SK-N-SH (cell line): ENCODE results near the gene ETV3L. TPM values are rescaled to one million over a fixed set of nuclear protein-coding genes. Genes with fewer than 3 reads are reported as not detected.
"Not testable (repeated sequence)": the region's sequence is repeated elsewhere in the genome, so short reads cannot be mapped to it uniquely, and the experiment has no call there.

ENCODE experiments used
- CTCF ChIA-PET: fragments of 300-600, 350-600 bp; formaldehyde crosslinking; extraction: SDS; loops from one replicate; lab custom pipeline; 2021; lab: Yijun Ruan, JAX
- POLR2A ChIA-PET: fragments of 350-600 bp; sonication (Branson Sonifier 250); formaldehyde crosslinking; extraction: SDS; loops from one replicate; lab custom pipeline; 2020; ENCODE audit warnings: antibody characterized with exemption, inconsistent platforms; lab: Yijun Ruan, JAX
- DNase-seq: peaks from one replicate; pipeline ENCODE4 v3.0.0; 2012
- H2AFZ ChIP-seq: fragments of 200-600 bp; sonication (generic); 2 replicates; pipeline ENCODE4 v1.8.1; 2016; ENCODE audit warnings: antibody characterized with exemption, mild to moderate bottlenecking, low read depth
- H3F3A ChIP-seq: fragments of 200-600 bp; sonication (generic); replicated peaks from 2 replicates; pipeline ENCODE3; 2016; ENCODE audit warnings: antibody characterized with exemption, mild to moderate bottlenecking; ENCODE audit not compliant: insufficient read depth
- H3K27ac ChIP-seq, 2 experiments: fragments of 200-500 bp in 1 of 2; fragments of 200-600 bp in 1 of 2; sonication (Bioruptor generic) in 1 of 2; sonication (generic), shearing (Covaris generic) in 1 of 2; 2 replicates each; pipeline versions ENCODE4 v1.5.1 to v1.6.1; 2014 to 2016; ENCODE audit warnings: low read depth in 2 of 2, inconsistent platforms in 1 of 2, low read length in 1 of 2, mild to moderate bottlenecking in 1 of 2, mixed read lengths in 1 of 2
- H3K27me3 ChIP-seq: fragments of 200-600 bp; sonication (generic), shearing (Covaris generic); 2 replicates; pipeline ENCODE4 v1.6.1; 2016; ENCODE audit warnings: mixed run types; ENCODE audit not compliant: insufficient read depth
- H3K36me3 ChIP-seq, 2 experiments: fragments of 200-500 bp in 1 of 2; fragments of 200-600 bp in 1 of 2; sonication (Bioruptor generic) in 1 of 2; sonication (generic) in 1 of 2; replicated peaks in 1 of 2; 2 replicates each; pipeline versions ENCODE3 to v1.5.1; 2014 to 2016; ENCODE audit warnings: low read length in 1 of 2, mild to moderate bottlenecking in 1 of 2; ENCODE audit not compliant: insufficient read depth in 2 of 2, control insufficient read depth in 1 of 2
- H3K4me1 ChIP-seq, 2 experiments: fragments of 200-500 bp in 1 of 2; fragments of 200-600 bp in 1 of 2; sonication (Bioruptor generic) in 1 of 2; sonication (generic), shearing (Covaris generic) in 1 of 2; 2 replicates each; pipeline versions ENCODE4 v1.5.1 to v1.6.1; 2014 to 2016; ENCODE audit warnings: low read depth in 1 of 2, low read length in 1 of 2, mixed run types in 1 of 2; ENCODE audit not compliant: insufficient read depth in 2 of 2, control insufficient read depth in 1 of 2
- H3K4me2 ChIP-seq: fragments of 200-600 bp; sonication (generic), shearing (Covaris generic); 2 replicates; pipeline ENCODE4 v1.6.1; 2017; ENCODE audit warnings: mixed run types
- H3K4me3 ChIP-seq, 2 experiments: fragments of 200-500 bp in 1 of 2; fragments of 200-600 bp in 1 of 2; sonication (Bioruptor generic) in 1 of 2; sonication (generic), shearing (Covaris generic) in 1 of 2; 2 replicates each; pipeline versions ENCODE4 v1.5.1 to v1.8.1; 2014 to 2016; ENCODE audit warnings: low read depth in 2 of 2, inconsistent platforms in 1 of 2, low read length in 1 of 2, mild to moderate bottlenecking in 1 of 2, mixed read lengths in 1 of 2, moderate library complexity in 1 of 2
- H3K79me2 ChIP-seq: fragments of 200-600 bp; sonication (generic); 2 replicates; pipeline ENCODE4 v1.8.1; 2017; ENCODE audit warnings: mild to moderate bottlenecking; ENCODE audit not compliant: insufficient read depth
- H3K9ac ChIP-seq: fragments of 200-600 bp; sonication (generic); 2 replicates; pipeline ENCODE4 v1.6.1; 2017; ENCODE audit warnings: mixed run types
- H3K9me2 ChIP-seq: fragments of 200-600 bp; sonication (generic); 2 replicates; pipeline ENCODE4 v1.6.1; 2017; ENCODE audit warnings: mixed run types
- H3K9me3 ChIP-seq: fragments of 200-600 bp; sonication (generic); 2 replicates; pipeline ENCODE4 v1.6.1; 2017; ENCODE audit warnings: mixed run types, mild to moderate bottlenecking, moderate library complexity
- H4K20me1 ChIP-seq: fragments of 200-600 bp; sonication (generic); 2 replicates; pipeline ENCODE4 v1.6.1; 2017; ENCODE audit warnings: mild to moderate bottlenecking, mixed run types; ENCODE audit not compliant: insufficient read depth
- CHD2 ChIP-seq: fragments of 150-350 bp; IDR thresholded peaks from 2 replicates; pipeline ENCODE4 v1.6.1; 2018; ENCODE audit warnings: low read length; ENCODE audit not compliant: partially characterized antibody
- ELF1 ChIP-seq: IDR thresholded peaks from 2 replicates; pipeline ENCODE4 v1.4.0; 2012
- EP300 ChIP-seq, 2 experiments: IDR thresholded peaks; 2 replicates each; pipeline versions ENCODE4 v1.4.0 to v1.6.1; 2012; ENCODE audit warnings: borderline replicate concordance in 1 of 2, low read depth in 1 of 2, low read length in 1 of 2
- EZH2phosphoT487 ChIP-seq: fragments of 200-600 bp; sonication (generic); IDR thresholded peaks from 2 replicates; pipeline ENCODE4 v1.6.1; 2017; ENCODE audit warnings: low read depth, mixed run types, mild to moderate bottlenecking, antibody characterized with exemption, moderate library complexity, borderline replicate concordance
- FOXJ3 ChIP-seq: sonication (generic); formaldehyde crosslinking; IDR thresholded peaks from 2 replicates; pipeline ENCODE4 v1.5.1; 2020; ENCODE audit warnings: mild to moderate bottlenecking, missing genetic modification reagents
- FOXM1 ChIP-seq: IDR thresholded peaks from 2 replicates; pipeline ENCODE4 v1.4.0; 2012; ENCODE audit warnings: low read depth, mild to moderate bottlenecking
- IRF3 ChIP-seq: fragments of 150-350 bp; IDR thresholded peaks from 2 replicates; pipeline ENCODE4 v1.6.1; 2016; ENCODE audit warnings: mild to moderate bottlenecking, low read depth, low read length
- NFIC ChIP-seq: IDR thresholded peaks from 2 replicates; pipeline ENCODE4 v1.4.0; 2012; ENCODE audit warnings: borderline replicate concordance
- NRF1 ChIP-seq: IDR thresholded peaks from 2 replicates; pipeline ENCODE4 v1.6.1; 2012; ENCODE audit warnings: low read depth, mild to moderate bottlenecking, low read length
- PBX3 ChIP-seq: IDR thresholded peaks from 2 replicates; pipeline ENCODE4; 2012
- RAD21 ChIP-seq: IDR thresholded peaks from 2 replicates; pipeline ENCODE4 v1.6.1; 2012; ENCODE audit warnings: mild to moderate bottlenecking, low read length
- RCOR1 ChIP-seq: fragments of 150-350 bp; IDR thresholded peaks from 2 replicates; pipeline ENCODE4 v1.6.1; 2017; ENCODE audit warnings: antibody characterized with exemption, low read length
- REST ChIP-seq: IDR thresholded peaks from 2 replicates; pipeline ENCODE4 v1.6.1; 2012; ENCODE audit warnings: mild to moderate bottlenecking, low read depth, low read length, moderate library complexity
- RFX5 ChIP-seq: IDR thresholded peaks from 2 replicates; pipeline ENCODE4 v1.6.1; 2012; ENCODE audit warnings: mild to moderate bottlenecking, improper control_type of control experiment, low read length
- RXRA ChIP-seq: IDR thresholded peaks from 2 replicates; pipeline ENCODE4 v1.4.0; 2012; ENCODE audit warnings: low read depth, mild to moderate bottlenecking, borderline replicate concordance
- SIN3A ChIP-seq: IDR thresholded peaks from 2 replicates; pipeline ENCODE4 v1.6.1; 2012; ENCODE audit warnings: low read depth, mild to moderate bottlenecking, low read length, moderate library complexity, borderline replicate concordance
- SMC3 ChIP-seq: IDR thresholded peaks from 2 replicates; pipeline ENCODE4 v1.6.1; 2012; ENCODE audit warnings: low read depth, low read length, improper control_type of control experiment
- TEAD4 ChIP-seq: IDR thresholded peaks from 2 replicates; pipeline ENCODE4 v1.4.0; 2012; ENCODE audit warnings: mild to moderate bottlenecking, borderline replicate concordance; ENCODE audit not compliant: insufficient read depth
- USF1 ChIP-seq: IDR thresholded peaks from 2 replicates; pipeline ENCODE4 v1.4.0; 2012; ENCODE audit warnings: low read depth, borderline replicate concordance
- USF2 ChIP-seq: fragments of 150-350 bp; IDR thresholded peaks from 2 replicates; pipeline ENCODE4 v1.6.1; 2017; ENCODE audit warnings: antibody characterized with exemption, low read length, low read depth, borderline replicate concordance
- WGBS: methylation state at CpG from one replicate; pipeline ENCODE4 v1.1.6; 2017; ENCODE audit warnings: low lambda C conversion rate; 5-methylcytosine and 5-hydroxymethylcytosine counted together
- polyA plus RNA-seq, 3 experiments: library from polyadenylated mRNA; depleted of rRNA; stranded (reverse); fragments of >200 nt; gene quantifications; 2 replicates each; pipeline ENCODE4 v1.2.3, GENCODE V29; 2012

ETV3L gene
- polyA plus RNA-seq, 1 of the 3 experiments (the other 2 are of a cell fraction): not detected

- 37% methylated on average over 4 of the region's 4 CpGs for whole genome bisulfite sequencing
- Histone ChIP-seq H3K36me3 (no peaks in the 10 kb centered on the region), H3K4me2 (no peak overlapping the region), H2AFZ (no peak overlapping the region), H3K4me3 (no peak overlapping the region), H3K27ac (no peak overlapping the region), H3K79me2 (no peaks in the 10 kb centered on the region), H3F3A (no peaks in the 10 kb centered on the region), H4K20me1 (no peaks in the 10 kb centered on the region), H3K4me1 (peaks cover 0 to 9% of the 10 kb centered on the region in 2 experiments; a peak in 1 of 4 replicates), H3K27me3 (no peaks in the 10 kb centered on the region), H3K9ac (no peak overlapping the region), H3K9me3 (no peaks in the 10 kb centered on the region), H3K9me2 (no peaks in the 10 kb centered on the region)
- TF ChIP-seq SMC3 (no peak), RCOR1 (no peak), NRF1 (no peak), PBX3 (no peak), EP300 (IDR thresholded peaks at IDR 0.05; ENCODE audit: borderline replicate concordance in 1 of 2, low read depth in 1 of 2, low read length in 1 of 2) (no peak), RFX5 (no peak), RAD21 (no peak), IRF3 (no peak), RXRA (no peak), TEAD4 (no peak), EZH2phosphoT487 (no peak), USF1 (no peak), SIN3A (no peak), NFIC (no peak), ELF1 (no peak), REST (no peak), CHD2 (no peak), FOXJ3 (CRISPR knock-in tag) (no peak), FOXM1 (no peak), USF2 (no peak)
- ChIA-PET CTCF (interaction anchor here (1.3 to 3.3 kb wide), 2 partner anchors 11 to 54 kb away, joined by 7 to 30 read pairs; no protein-coding TSS in a partner anchor), POLR2A (no interaction called here)
- no peak for DNase-seq
Measured at GRCh38 chr1:157101149-157101548, 1.5 kb upstream of the ETV3L start.

GRCh38 chr1:157098987-157099632 is 498 bp downstream of the ETV3L start:
- H3K9me2 ChIP-seq, H2AFZ ChIP-seq, H3K9ac ChIP-seq, POLR2A ChIA-PET, H4K20me1 ChIP-seq, H3K4me1 ChIP-seq, H3K27ac ChIP-seq, H3K4me3 ChIP-seq, DNase-seq, H3K79me2 ChIP-seq, H3K27me3 ChIP-seq, H3K9me3 ChIP-seq, H3F3A ChIP-seq, H3K4me2 ChIP-seq, H3K36me3 ChIP-seq: not testable (repeated sequence)
- 92% methylated on average over 6 of the region's 17 CpGs for WGBS
- CTCF ChIA-PET: interaction anchor here (1.3 to 5.6 kb wide), 3 partner anchors 9 to 56 kb away, joined by 3 to 38 read pairs (median 15); no protein-coding TSS in a partner anchor
